K562 (cell line): ENCODE results near the gene CTNS. TPM values are rescaled to one million over a fixed set of nuclear protein-coding genes. Genes with fewer than 3 reads are reported as not detected.

Source experiments
- ATAC-seq: fragments of 200-7000 bp; cut with Tn5 transposase; 3 replicates; pipeline ENCODE4 v1.9.1; 2020; ENCODE audit warnings: moderate library complexity
- BruUV-seq: library from RNA; stranded (reverse); fragments of 400-500 nt; replicated peaks from 2 replicates; lab custom pipeline; 2021; lab: Mats Ljungman, UMichigan
- CTCF ChIA-PET: fragments of 300-600 bp; formaldehyde crosslinking; extraction: SDS; loops from one replicate; lab custom pipeline; 2021; ENCODE audit warnings: low intra/inter-chr PET ratio; lab: Yijun Ruan, JAX
- POLR2A ChIA-PET: fragments of 300-600, 350-650 bp; sonication (Branson Sonifier 250); formaldehyde crosslinking; extraction: SDS; loops from one replicate; lab custom pipeline; 2021; ENCODE audit warnings: antibody characterized with exemption, inconsistent platforms; lab: Yijun Ruan, JAX
- DNase-seq, 4 experiments: peaks; one replicate each; pipeline versions ENCODE4 v3.0.0 to v3.0.0-alpha.2; 2011 to 2018; ENCODE audit warnings: low spot score in 3 of 4, mixed read lengths in 3 of 4; ENCODE audit errors: extremely low read depth in 1 of 4
- FAIRE-seq: peaks from 2 replicates; lab custom pipeline; 2011; peaks lifted over from hg19 to GRCh38; lab: Jason Lieb, UNC
- H2AFZ ChIP-seq: 2 replicates; pipeline ENCODE4 v1.6.0; 2011; ENCODE audit warnings: low read depth, low read length, control low read depth, inconsistent platforms
- H3K27ac ChIP-seq: fragments of 200-600 bp; 3 replicates; pipeline ENCODE4 v1.8.0; 2011; ENCODE audit warnings: low read depth, mild to moderate bottlenecking, control low read depth, inconsistent platforms, low read length, moderate library complexity, mixed read lengths; ENCODE audit errors: extremely low read depth
- H3K27me3 ChIP-seq, 2 experiments: fragments of 300-600 bp in 1 of 2; 2 replicates in 1 of 2; 3 replicates in 1 of 2; pipeline versions ENCODE4 v1.6.0 to v1.8.0; 2011; ENCODE audit warnings: inconsistent platforms in 2 of 2, low read length in 2 of 2, mild to moderate bottlenecking in 1 of 2, mixed read lengths in 1 of 2, moderate library complexity in 1 of 2; ENCODE audit not compliant: control insufficient read depth in 2 of 2, insufficient read depth in 2 of 2
- H3K36me3 ChIP-seq: fragments of 300-600 bp; 3 replicates; pipeline ENCODE4 v1.8.0; 2011; ENCODE audit warnings: mild to moderate bottlenecking, low read length, inconsistent platforms; ENCODE audit not compliant: control insufficient read depth, insufficient read depth
- H3K4me1 ChIP-seq, 2 experiments: fragments of 200-600 bp in 1 of 2; replicated peaks in 1 of 2; 2 replicates in 1 of 2; 3 replicates in 1 of 2; pipeline versions ENCODE4 v1.5.1 to v1.8.0; 2011; ENCODE audit warnings: inconsistent platforms in 2 of 2, low read length in 2 of 2, mild to moderate bottlenecking in 1 of 2, mixed read lengths in 1 of 2, moderate library complexity in 1 of 2; ENCODE audit not compliant: control insufficient read depth in 2 of 2, insufficient read depth in 2 of 2
- H3K4me2 ChIP-seq: 2 replicates; pipeline ENCODE4 v1.6.1; 2011; ENCODE audit warnings: low read length, control low read depth, inconsistent platforms, mixed read lengths; ENCODE audit not compliant: insufficient read depth
- H3K4me3 ChIP-seq: fragments of 200-600 bp; sonication (generic), shearing (Covaris generic); 2 replicates; pipeline ENCODE4 v1.5.1; 2016; ENCODE audit warnings: control low read depth, inconsistent platforms
- H3K79me2 ChIP-seq: fragments of 200-600 bp; 3 replicates; pipeline ENCODE4 v1.8.0; 2011; ENCODE audit warnings: low read length, inconsistent platforms; ENCODE audit not compliant: control insufficient read depth, insufficient read depth
- H3K9ac ChIP-seq, 2 experiments: 2 replicates each; pipeline versions ENCODE4 v1.6.0 to v1.6.1; 2011; ENCODE audit warnings: low read depth in 2 of 2, low read length in 2 of 2, control low read depth in 1 of 2, inconsistent platforms in 1 of 2, mild to moderate bottlenecking in 1 of 2, mixed read lengths in 1 of 2; ENCODE audit not compliant: insufficient read depth in 1 of 2
- H3K9me1 ChIP-seq: one replicate; pipeline ENCODE4 v1.6.0; 2011; ENCODE audit warnings: inconsistent platforms, mild to moderate bottlenecking, low read length, moderate library complexity; ENCODE audit not compliant: control insufficient read depth, insufficient read depth
- H3K9me3 ChIP-seq: replicated peaks from 2 replicates; pipeline ENCODE4 v1.5.1; 2011; ENCODE audit warnings: low read depth, low read length, inconsistent platforms; ENCODE audit not compliant: control insufficient read depth, insufficient read depth
- H4K20me1 ChIP-seq: replicated peaks from 2 replicates; pipeline ENCODE4 v1.6.1; 2011; ENCODE audit warnings: low read length, inconsistent platforms, mixed read lengths; ENCODE audit not compliant: control insufficient read depth, insufficient read depth
- CLOCK ChIP-seq: fragments of 250-450 bp; sonication (Bioruptor Pico); IDR thresholded peaks from 2 replicates; pipeline ENCODE4 v1.4.0; 2020; ENCODE audit warnings: mild to moderate bottlenecking, moderate library complexity, borderline replicate concordance
- CREBBP ChIP-seq: IDR thresholded peaks from one replicate; pipeline ENCODE4 v1.6.1; 2012; ENCODE audit warnings: low read depth, mild to moderate bottlenecking, control low read depth, inconsistent platforms, low read length
- IRF2 ChIP-seq: sonication (generic); formaldehyde crosslinking; IDR thresholded peaks from 2 replicates; pipeline ENCODE4 v1.8.1; 2022; ENCODE audit warnings: mild to moderate bottlenecking, missing genetic modification reagents
- KAT7 ChIP-seq: sonication (generic); formaldehyde crosslinking; IDR thresholded peaks from 2 replicates; pipeline ENCODE4 v1.8.0; 2022; ENCODE audit warnings: missing genetic modification reagents, mild to moderate bottlenecking, borderline replicate concordance
- SFPQ ChIP-seq: fragments of 200-400 bp; formaldehyde crosslinking; IDR thresholded peaks from 2 replicates; pipeline ENCODE4 v1.6.1; 2017; ENCODE audit warnings: mild to moderate bottlenecking, low read depth, low read length, moderate library complexity
- TAL1 ChIP-seq: fragments of 450-650 bp; IDR thresholded peaks from 2 replicates; pipeline ENCODE4 v1.6.1; 2016; ENCODE audit warnings: mild to moderate bottlenecking
- WGBS: fragments of 100-300 bp; shearing (Covaris generic); methylation state at CpG from one replicate; pipeline ENCODE4 v1.1.6; 2016; ENCODE audit warnings: low coverage, mixed read lengths; ENCODE audit not compliant: insufficient coverage; ENCODE audit errors: missing lambda C conversion rate; 5-methylcytosine and 5-hydroxymethylcytosine counted together
- in situ Hi-C: fragments of 300-500 bp; cut with MboI; formaldehyde crosslinking; loops from 4 replicates; pipeline ENCODE4 v1.15.0; 2018; ENCODE audit warnings: inconsistent platforms, mixed read lengths
- intact Hi-C: fragments of 100-400 bp; cut with micrococcal nuclease; formaldehyde crosslinking; loops from 2 replicates; pipeline ENCODE4 v1.14.2; 2022
- polyA plus RNA-seq, 8 experiments: library from polyadenylated mRNA; depleted of rRNA in 4 of 8; stranded (reverse) in 5 of 8; unstranded in 3 of 8; fragments of >200 nt; fragmentation: Nextera tagmentation in 2 of 8; fragmentation: Illumina TruSeq in 1 of 8; extraction: Ambion mirVana in 2 of 8; extraction: Trizol in 1 of 8; gene quantifications; 2 replicates each; pipeline versions ENCODE4 v1.2.1 to v1.2.3, GENCODE V29; 2011 to 2014; ENCODE audit warnings: inconsistent platforms in 1 of 8, missing spikeins in 1 of 8
- total RNA-seq, 7 experiments: library from RNA; depleted of rRNA in 6 of 7; stranded (reverse); fragments of >200 nt in 6 of 7; fragmentation: Illumina TruSeq in 2 of 7; extraction: Trizol in 2 of 7; gene quantifications; 2 replicates each; pipeline versions ENCODE4 v1.2.1 to v1.2.3, GENCODE V29; 2011 to 2021; ENCODE audit warnings: low replicate concordance in 1 of 7

Gene CTNS
- total and polyA plus RNA-seq, 9 of the 15 experiments (the other 6 are each of a cell fraction or from before 2014, with no cell fraction given): 0.66 to 8.4 (median 4.9) TPM

GRCh38 chr17:3698139-3698538 is 61.6 kb downstream of the CTNS start:
- 27% methylated on average over 4 of the region's 4 CpGs for WGBS

More at GRCh38 chr17:3698139-3698538, 61.6 kb downstream of the CTNS start:
- intact Hi-C loops (loop anchor here (10.0 kb wide), 1 partner anchor 93 kb away; the partner anchor contains the start of gene TRPV1), in situ Hi-C loops (no loop called here)
- TF ChIP-seq IRF2 (CRISPR knock-in tag) (no peak), KAT7 (CRISPR knock-in tag) (no peak), CREBBP (no peak), TAL1 (no peak), CLOCK (CRISPR knock-in tag) (no peak), SFPQ (no peak)
- H3K27me3 ChIP-seq: no peaks in the 10 kb centered on the region
- H4K20me1 ChIP-seq: no peaks in the 10 kb centered on the region
- CTCF ChIA-PET: no interaction called here
- no peak overlapping the region for H2AFZ ChIP-seq
- H3K36me3 ChIP-seq: no peaks in the 10 kb centered on the region
- H3K4me3 ChIP-seq: no peak overlapping the region
- H3K4me2 ChIP-seq: no peak overlapping the region
- FAIRE-seq: no peak
- H3K4me1 ChIP-seq: peaks cover 0 to 17% of the 10 kb centered on the region in 2 experiments; a peak in 2 of 5 replicates
- no peaks in the 10 kb centered on the region for H3K79me2 ChIP-seq
- BruUV-seq: no TSS peak
- POLR2A ChIA-PET: interaction anchor here (0.6 kb wide), 1 partner anchor 20 kb away, joined by 4 read pairs; no protein-coding TSS in a partner anchor
- H3K9ac ChIP-seq: no peak overlapping the region
- DNase-seq: no peak
- no peak for ATAC-seq
- H3K27ac ChIP-seq: no peak overlapping the region
- no peaks in the 10 kb centered on the region for H3K9me1 ChIP-seq
- no peaks in the 10 kb centered on the region; the same call in 1 of the 2 replicates for H3K9me3 ChIP-seq
